Body of pancreas (tissue), 4 donors: ENCODE results near the gene PLEKHA8.

Experiments
- CTCF ChIP-seq, 7 experiments: fragments of 450-650 bp in 4 of 7; fragments of 200-600 bp in 3 of 7; sonication (generic) in 3 of 7; IDR thresholded peaks; one replicate each; pipeline ENCODE4 v1.5.1; 2016 to 2019; ENCODE audit warnings: antibody characterized with exemption in 7 of 7
- POLR2A ChIP-seq, 3 donors: fragments of 450-650 bp; IDR thresholded peaks; one replicate each; pipeline ENCODE4 v1.6.1; 2016; ENCODE audit warnings: antibody characterized with exemption in 3 of 3, mild to moderate bottlenecking in 2 of 3

- TF ChIP-seq CTCF (IDR thresholded peaks at IDR 0.05) (no peak), POLR2A (IDR thresholded peaks at IDR 0.05) (no peak)
Observed at GRCh38 chr7:30034501-30034900, 6.3 kb downstream of the PLEKHA8 start.
